H1 (cell line): ENCODE measurements around the gene TSPOAP1. TPM values are rescaled to one million over a fixed set of nuclear protein-coding genes. Genes with fewer than 3 reads are reported as not detected.

Experiments
- BRCA1 ChIP-seq: IDR thresholded peaks from 2 replicates; pipeline ENCODE4 v1.6.1; 2012; ENCODE audit warnings: low read depth, low read length, improper control_type of control experiment
- FOSL1 ChIP-seq: IDR thresholded peaks from 2 replicates; pipeline ENCODE4 v1.6.1; 2011; ENCODE audit warnings: mild to moderate bottlenecking, low read depth, low read length, moderate library complexity; ENCODE audit not compliant: insufficient read depth
- JUN ChIP-seq: IDR thresholded peaks from 2 replicates; pipeline ENCODE4 v1.6.1; 2011; ENCODE audit warnings: low read depth, mild to moderate bottlenecking, improper control_type of control experiment, low read length
- POLR2A ChIP-seq, 2 experiments: IDR thresholded peaks; 1 replicate in 1 of 2; 2 replicates in 1 of 2; pipeline ENCODE4 v1.6.1; 2011; ENCODE audit warnings: low read depth in 2 of 2, low read length in 2 of 2, mild to moderate bottlenecking in 2 of 2; ENCODE audit errors: control extremely low read depth in 1 of 2
- POU5F1 ChIP-seq: IDR thresholded peaks from 2 replicates; pipeline ENCODE4 v1.6.1; 2011; ENCODE audit warnings: low read depth, mild to moderate bottlenecking, low read length, moderate library complexity
- polyA plus RNA-seq, 7 experiments: library from polyadenylated mRNA; depleted of rRNA in 3 of 7; stranded (reverse) in 5 of 7; unstranded in 2 of 7; fragments of >200 nt in 5 of 7; fragments of 200-250 nt in 2 of 7; gene quantifications; 1 replicate in 5 of 7; 2 replicates in 1 of 7; 4 replicates in 1 of 7; pipeline versions ENCODE4 v1.2.1 to v1.2.3, GENCODE V29; 2011 to 2013; ENCODE audit warnings: missing spikeins in 2 of 7, mixed read lengths in 2 of 7
- total RNA-seq: library from RNA; stranded (reverse); fragmentation: NEBNext Ultra II Directional; extraction: Animal tissue kit (Norgen Biotek cat#: 25700); gene quantifications from 2 replicates; pipeline ENCODE4 v1.2.1, GENCODE V29; 2021
- TF ChIP-seq, protein P1 (sequence below): fragments of 300-600 bp; sonication (generic); IDR thresholded peaks from 2 replicates; pipeline ENCODE4 v1.7.1; 2012; ENCODE audit warnings: low read length, moderate library complexity, mild to moderate bottlenecking, inconsistent platforms; ENCODE audit not compliant: insufficient replicate concordance

The TSPOAP1 gene
- total and polyA plus RNA-seq, 2 of the 8 experiments (the other 6 are each of a cell fraction or from before 2014, with no cell fraction given): 7.6 to 9.2 TPM

DNA sequence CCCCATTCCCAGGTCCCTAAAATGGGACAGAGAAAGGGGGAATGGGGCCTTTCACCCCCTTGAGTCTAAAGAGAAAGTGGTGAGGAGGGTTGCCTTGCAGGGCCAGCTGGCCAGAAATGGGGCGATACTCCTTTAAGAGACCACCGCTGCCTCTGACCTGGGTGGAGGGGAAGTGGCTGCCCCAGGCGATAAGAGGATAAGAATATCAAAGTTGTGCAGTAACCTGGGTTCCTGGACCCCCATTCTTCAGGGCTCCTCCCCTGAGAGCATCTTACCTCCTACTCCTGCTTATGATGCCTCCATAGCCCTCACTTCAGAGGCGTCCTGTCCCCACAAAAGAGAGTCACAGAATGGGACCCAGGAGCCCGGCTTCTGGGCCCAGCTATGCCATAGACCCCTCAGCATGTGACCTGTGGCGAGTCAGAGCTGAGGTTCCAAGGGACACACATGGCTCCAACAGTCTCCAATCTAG, 5.2 kb upstream of the TSPOAP1 start (continued):
- TF ChIP-seq, protein P1, sequence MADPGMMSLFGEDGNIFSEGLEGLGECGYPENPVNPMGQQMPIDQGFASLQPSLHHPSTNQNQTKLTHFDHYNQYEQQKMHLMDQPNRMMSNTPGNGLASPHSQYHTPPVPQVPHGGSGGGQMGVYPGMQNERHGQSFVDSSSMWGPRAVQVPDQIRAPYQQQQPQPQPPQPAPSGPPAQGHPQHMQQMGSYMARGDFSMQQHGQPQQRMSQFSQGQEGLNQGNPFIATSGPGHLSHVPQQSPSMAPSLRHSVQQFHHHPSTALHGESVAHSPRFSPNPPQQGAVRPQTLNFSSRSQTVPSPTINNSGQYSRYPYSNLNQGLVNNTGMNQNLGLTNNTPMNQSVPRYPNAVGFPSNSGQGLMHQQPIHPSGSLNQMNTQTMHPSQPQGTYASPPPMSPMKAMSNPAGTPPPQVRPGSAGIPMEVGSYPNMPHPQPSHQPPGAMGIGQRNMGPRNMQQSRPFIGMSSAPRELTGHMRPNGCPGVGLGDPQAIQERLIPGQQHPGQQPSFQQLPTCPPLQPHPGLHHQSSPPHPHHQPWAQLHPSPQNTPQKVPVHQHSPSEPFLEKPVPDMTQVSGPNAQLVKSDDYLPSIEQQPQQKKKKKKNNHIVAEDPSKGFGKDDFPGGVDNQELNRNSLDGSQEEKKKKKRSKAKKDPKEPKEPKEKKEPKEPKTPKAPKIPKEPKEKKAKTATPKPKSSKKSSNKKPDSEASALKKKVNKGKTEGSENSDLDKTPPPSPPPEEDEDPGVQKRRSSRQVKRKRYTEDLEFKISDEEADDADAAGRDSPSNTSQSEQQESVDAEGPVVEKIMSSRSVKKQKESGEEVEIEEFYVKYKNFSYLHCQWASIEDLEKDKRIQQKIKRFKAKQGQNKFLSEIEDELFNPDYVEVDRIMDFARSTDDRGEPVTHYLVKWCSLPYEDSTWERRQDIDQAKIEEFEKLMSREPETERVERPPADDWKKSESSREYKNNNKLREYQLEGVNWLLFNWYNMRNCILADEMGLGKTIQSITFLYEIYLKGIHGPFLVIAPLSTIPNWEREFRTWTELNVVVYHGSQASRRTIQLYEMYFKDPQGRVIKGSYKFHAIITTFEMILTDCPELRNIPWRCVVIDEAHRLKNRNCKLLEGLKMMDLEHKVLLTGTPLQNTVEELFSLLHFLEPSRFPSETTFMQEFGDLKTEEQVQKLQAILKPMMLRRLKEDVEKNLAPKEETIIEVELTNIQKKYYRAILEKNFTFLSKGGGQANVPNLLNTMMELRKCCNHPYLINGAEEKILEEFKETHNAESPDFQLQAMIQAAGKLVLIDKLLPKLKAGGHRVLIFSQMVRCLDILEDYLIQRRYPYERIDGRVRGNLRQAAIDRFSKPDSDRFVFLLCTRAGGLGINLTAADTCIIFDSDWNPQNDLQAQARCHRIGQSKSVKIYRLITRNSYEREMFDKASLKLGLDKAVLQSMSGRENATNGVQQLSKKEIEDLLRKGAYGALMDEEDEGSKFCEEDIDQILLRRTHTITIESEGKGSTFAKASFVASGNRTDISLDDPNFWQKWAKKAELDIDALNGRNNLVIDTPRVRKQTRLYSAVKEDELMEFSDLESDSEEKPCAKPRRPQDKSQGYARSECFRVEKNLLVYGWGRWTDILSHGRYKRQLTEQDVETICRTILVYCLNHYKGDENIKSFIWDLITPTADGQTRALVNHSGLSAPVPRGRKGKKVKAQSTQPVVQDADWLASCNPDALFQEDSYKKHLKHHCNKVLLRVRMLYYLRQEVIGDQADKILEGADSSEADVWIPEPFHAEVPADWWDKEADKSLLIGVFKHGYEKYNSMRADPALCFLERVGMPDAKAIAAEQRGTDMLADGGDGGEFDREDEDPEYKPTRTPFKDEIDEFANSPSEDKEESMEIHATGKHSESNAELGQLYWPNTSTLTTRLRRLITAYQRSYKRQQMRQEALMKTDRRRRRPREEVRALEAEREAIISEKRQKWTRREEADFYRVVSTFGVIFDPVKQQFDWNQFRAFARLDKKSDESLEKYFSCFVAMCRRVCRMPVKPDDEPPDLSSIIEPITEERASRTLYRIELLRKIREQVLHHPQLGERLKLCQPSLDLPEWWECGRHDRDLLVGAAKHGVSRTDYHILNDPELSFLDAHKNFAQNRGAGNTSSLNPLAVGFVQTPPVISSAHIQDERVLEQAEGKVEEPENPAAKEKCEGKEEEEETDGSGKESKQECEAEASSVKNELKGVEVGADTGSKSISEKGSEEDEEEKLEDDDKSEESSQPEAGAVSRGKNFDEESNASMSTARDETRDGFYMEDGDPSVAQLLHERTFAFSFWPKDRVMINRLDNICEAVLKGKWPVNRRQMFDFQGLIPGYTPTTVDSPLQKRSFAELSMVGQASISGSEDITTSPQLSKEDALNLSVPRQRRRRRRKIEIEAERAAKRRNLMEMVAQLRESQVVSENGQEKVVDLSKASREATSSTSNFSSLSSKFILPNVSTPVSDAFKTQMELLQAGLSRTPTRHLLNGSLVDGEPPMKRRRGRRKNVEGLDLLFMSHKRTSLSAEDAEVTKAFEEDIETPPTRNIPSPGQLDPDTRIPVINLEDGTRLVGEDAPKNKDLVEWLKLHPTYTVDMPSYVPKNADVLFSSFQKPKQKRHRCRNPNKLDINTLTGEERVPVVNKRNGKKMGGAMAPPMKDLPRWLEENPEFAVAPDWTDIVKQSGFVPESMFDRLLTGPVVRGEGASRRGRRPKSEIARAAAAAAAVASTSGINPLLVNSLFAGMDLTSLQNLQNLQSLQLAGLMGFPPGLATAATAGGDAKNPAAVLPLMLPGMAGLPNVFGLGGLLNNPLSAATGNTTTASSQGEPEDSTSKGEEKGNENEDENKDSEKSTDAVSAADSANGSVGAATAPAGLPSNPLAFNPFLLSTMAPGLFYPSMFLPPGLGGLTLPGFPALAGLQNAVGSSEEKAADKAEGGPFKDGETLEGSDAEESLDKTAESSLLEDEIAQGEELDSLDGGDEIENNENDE: no peak
- TF ChIP-seq BRCA1 (no peak), JUN (no peak), POU5F1 (no peak), FOSL1 (no peak), POLR2A (IDR thresholded peaks at IDR 0.05; ENCODE audit: control extremely low read depth in 1 of 2, low read depth in 2 of 2, low read length in 2 of 2) (no peak)
